Testis (tissue), 2 donors: ENCODE data around the gene DLGAP3.

ENCODE experiments used
- POLR2A ChIP-seq: fragments of 450-650 bp; IDR thresholded peaks from one replicate; pipeline ENCODE4 v1.6.1; 2017; ENCODE audit warnings: antibody characterized with exemption, mild to moderate bottlenecking, moderate library complexity
- TF ChIP-seq, protein P1 (sequence below), 3 experiments: fragments of 450-650 bp in 2 of 3; fragments of 200-600 bp in 1 of 3; sonication (generic) in 1 of 3; IDR thresholded peaks; one replicate each; pipeline ENCODE4 v1.5.1; 2016 to 2019; ENCODE audit warnings: antibody characterized with exemption in 3 of 3, mild to moderate bottlenecking in 2 of 3, moderate library complexity in 1 of 3

DNA sequence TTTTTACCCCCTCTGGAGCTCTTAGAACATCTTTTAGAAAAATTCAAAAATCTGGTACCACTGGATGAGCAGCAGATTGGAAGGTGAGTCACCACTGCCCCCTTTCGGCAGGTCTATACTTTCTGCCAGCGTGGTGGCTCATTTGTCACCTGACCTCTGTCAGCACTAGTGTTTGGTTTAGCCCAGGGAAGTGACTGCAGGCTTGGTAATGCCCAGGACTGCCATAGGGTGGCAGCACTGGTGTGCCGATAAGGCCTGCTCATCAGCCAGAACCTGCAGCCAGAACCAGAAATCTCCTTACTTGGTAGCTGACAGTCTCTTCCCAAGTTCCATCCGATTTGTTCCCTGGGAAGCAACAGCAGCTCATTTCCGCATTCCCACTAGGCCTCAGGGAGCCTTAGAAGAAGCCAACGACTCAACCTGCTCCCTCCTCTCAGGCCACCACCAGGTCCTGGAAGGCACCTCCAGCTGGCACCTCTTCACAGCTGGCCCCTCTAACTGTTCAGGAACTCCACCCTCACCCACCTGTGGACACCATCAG, 76.7 kb downstream of the DLGAP3 start:
- no peak for TF ChIP-seq POLR2A
- TF ChIP-seq, protein P1, sequence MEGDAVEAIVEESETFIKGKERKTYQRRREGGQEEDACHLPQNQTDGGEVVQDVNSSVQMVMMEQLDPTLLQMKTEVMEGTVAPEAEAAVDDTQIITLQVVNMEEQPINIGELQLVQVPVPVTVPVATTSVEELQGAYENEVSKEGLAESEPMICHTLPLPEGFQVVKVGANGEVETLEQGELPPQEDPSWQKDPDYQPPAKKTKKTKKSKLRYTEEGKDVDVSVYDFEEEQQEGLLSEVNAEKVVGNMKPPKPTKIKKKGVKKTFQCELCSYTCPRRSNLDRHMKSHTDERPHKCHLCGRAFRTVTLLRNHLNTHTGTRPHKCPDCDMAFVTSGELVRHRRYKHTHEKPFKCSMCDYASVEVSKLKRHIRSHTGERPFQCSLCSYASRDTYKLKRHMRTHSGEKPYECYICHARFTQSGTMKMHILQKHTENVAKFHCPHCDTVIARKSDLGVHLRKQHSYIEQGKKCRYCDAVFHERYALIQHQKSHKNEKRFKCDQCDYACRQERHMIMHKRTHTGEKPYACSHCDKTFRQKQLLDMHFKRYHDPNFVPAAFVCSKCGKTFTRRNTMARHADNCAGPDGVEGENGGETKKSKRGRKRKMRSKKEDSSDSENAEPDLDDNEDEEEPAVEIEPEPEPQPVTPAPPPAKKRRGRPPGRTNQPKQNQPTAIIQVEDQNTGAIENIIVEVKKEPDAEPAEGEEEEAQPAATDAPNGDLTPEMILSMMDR (IDR thresholded peaks at IDR 0.05) = peak; percentile 91 to 98 (median 94)
